Right renal pelvis (tissue), 4 donors: Measurements from ENCODE around the gene TCERG1L. TPM values are rescaled to one million over a fixed set of nuclear protein-coding genes. Genes with fewer than 3 reads are reported as not detected.

Source experiments
- DNase-seq, 4 donors: peaks; one replicate each; pipeline ENCODE4 v3.0.0-alpha.2; 2013; ENCODE audit warnings: low read depth in 4 of 4, low spot score in 3 of 4, missing footprints in 1 of 4
- polyA plus RNA-seq, 4 donors: library from polyadenylated mRNA; unstranded; fragments of 120-200 nt; gene quantifications; one replicate each; pipeline ENCODE4 v1.2.1, GENCODE V29; 2013; ENCODE audit not compliant: insufficient read length in 4 of 4

TCERG1L gene
- polyA plus RNA-seq, 4 donors, result 1.4 to 2.1 (median 1.8) TPM

DNA sequence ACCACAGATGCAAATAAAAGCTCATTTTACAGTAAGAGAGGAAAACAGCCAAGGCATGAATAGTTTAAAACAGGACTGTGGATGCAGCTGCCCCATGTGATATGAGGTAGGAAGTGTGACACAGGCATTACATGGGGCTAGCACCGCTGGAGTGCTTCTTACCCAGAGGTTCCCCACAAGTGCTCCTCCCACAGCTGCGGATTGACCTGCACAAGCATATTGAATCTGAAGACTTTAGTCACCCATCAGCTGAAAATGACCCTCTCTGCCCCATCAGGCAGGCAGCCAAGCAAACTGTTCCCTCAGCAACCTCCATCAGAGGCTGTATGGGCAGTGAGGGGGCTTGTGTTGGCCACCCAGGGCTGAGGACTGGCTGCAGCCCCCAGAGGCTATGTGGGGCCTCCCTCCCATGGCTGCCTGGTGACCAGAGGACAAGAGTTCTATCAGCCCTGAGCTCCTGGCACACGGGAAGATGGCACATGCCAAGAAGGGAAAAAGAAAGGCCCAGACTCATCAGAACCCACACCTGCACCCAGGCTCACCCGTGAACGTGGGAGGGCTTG, 98.7 kb downstream of the TCERG1L start:
- DNase-seq, result no peak

- DNase-seq, result no peak
These were observed 99.4 kb downstream of the TCERG1L start for GRCh38 chr10:131211965-131212619.

- DNase-seq, result no peak
These were observed 100.0 kb downstream of the TCERG1L start for GRCh38 chr10:131211559-131211958.

- no peak for DNase-seq
These were observed 100.4 kb downstream of the TCERG1L start for GRCh38 chr10:131211146-131211545.

GRCh38 chr10:131210181-131210580, 101.3 kb downstream of the TCERG1L start:
- no peak for DNase-seq

GRCh38 chr10:131207584-131208532, 103.7 kb downstream of the TCERG1L start:
- no peak for DNase-seq

- DNase-seq, result no peak
These were observed 104.3 kb downstream of the TCERG1L start for GRCh38 chr10:131207176-131207575.

- no peak for DNase-seq
These were observed 105.2 kb downstream of the TCERG1L start for GRCh38 chr10:131206111-131206995.

- no peak for DNase-seq
These were observed 106.0 kb downstream of the TCERG1L start for GRCh38 chr10:131205556-131205955.

GRCh38 chr10:131204406-131205152, 106.9 kb downstream of the TCERG1L start:
- no peak for DNase-seq

GRCh38 chr10:131203456-131204357, 107.8 kb downstream of the TCERG1L start:
- DNase-seq, result no peak

- DNase-seq, result no peak
These were observed 108.5 kb downstream of the TCERG1L start for GRCh38 chr10:131202990-131203389.

DNA sequence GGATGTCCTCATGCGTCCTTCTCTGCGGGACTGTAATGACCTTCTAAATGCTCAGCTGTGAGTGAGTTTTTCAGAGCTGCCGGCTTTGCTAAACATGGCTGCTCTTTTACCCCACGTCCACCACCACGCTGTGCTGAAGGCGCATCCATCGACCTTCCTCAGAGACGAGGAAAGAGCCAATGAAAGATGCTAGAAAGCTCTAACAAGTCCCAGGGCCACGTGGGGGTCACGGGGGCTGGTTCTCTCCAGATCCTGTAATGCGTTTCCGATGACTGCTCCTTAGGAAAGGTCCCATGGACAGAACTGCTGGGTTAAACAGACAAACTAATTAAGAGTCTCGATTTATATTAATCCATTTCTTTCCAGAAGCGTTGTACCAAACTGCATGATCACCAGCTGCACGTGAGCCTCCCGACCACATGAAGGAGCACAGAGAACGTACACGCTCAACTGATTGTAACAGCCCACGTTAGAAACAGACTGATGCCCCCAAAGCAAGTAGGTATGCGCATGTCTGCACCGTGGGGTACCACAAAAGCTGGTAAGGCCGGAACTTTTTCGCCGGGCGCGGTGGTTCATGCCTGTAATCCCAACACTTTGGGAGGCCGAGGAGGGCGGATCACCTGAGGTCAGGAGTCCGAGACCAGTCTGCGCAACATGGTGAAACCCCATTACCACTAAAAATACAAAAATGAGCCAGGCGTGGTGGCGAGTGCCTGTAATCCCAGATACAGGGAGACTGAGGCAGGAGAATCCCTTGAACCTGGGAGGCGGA, 109.6 kb downstream of the TCERG1L start:
- DNase-seq, result no peak

- DNase-seq, result no peak
These were observed 110.6 kb downstream of the TCERG1L start for GRCh38 chr10:131200856-131201470.

DNA sequence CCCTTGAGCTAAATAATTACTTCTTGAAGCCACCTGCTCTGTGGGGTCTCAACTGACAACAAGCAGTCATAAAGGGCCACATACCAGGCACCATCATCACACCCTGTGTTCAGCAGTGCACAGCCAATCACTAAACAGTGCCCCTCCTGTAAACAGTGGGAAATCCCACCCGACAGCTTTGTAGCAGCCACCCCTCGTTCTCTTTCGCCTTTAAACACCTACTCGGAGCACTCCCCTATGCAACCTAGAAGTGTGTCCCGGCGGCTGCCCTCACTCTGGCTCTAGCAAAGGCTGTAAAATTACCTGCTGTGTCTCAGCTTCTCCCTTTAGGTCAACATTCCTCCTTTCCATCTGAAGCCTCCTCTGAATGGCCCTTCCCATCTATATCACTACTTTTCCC, 111.9 kb downstream of the TCERG1L start:
- no peak for DNase-seq

DNA sequence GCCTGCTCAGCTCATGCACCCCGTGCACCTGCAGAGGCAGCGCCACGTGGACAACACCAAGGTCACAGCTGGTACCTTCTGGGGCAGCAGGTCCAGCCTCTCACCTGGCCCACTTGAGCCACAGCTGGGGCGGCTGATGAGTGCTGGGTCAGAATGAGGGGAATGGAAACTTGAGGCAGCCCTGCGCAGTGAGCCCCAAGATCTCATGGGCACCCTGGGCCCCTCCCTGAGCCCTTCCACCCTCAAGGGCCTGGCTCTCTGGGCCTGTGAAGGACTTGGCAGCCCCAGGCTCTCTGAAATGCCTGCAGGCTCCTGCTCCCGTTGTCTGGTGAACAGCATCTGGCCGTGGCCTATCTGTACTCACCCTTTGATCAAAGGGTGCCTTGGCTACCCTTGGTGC, 112.7 kb downstream of the TCERG1L start:
- DNase-seq, result no peak

- DNase-seq, result no peak
These were observed 113.1 kb downstream of the TCERG1L start for GRCh38 chr10:131198401-131198800.
